GM23338 (cell line): ENCODE measurements around the gene AXIN2. TPM values are rescaled to one million over a fixed set of nuclear protein-coding genes. Genes with fewer than 3 reads are reported as not detected.

Experiments
- ATAC-seq: fragments of 200-7000 bp; cut with Tn5 transposase; 3 replicates; pipeline ENCODE4 v1.9.1; 2020
- DNase-seq: peaks from one replicate; pipeline ENCODE4 v3.0.0-alpha.2; 2015; ENCODE audit warnings: low spot score
- H2AFZ ChIP-seq: fragments of 200-600 bp; sonication (generic); 2 replicates; pipeline ENCODE4 v1.8.0; 2016; ENCODE audit warnings: antibody characterized with exemption, mild to moderate bottlenecking, moderate library complexity
- H3F3A ChIP-seq: fragments of 200-600 bp; sonication (generic); replicated peaks from 2 replicates; pipeline ENCODE4 v1.8.0; 2017; ENCODE audit warnings: antibody characterized with exemption, mixed run types, low read depth
- H3K27ac ChIP-seq: fragments of 200-600 bp; sonication (generic); 2 replicates; pipeline ENCODE4 v1.6.1; 2016; ENCODE audit warnings: low read depth
- H3K27me3 ChIP-seq: fragments of 200-600 bp; sonication (generic); 2 replicates; pipeline ENCODE4 v1.8.0; 2016; ENCODE audit warnings: mild to moderate bottlenecking, mixed run types, moderate library complexity; ENCODE audit not compliant: insufficient read depth
- H3K36me3 ChIP-seq: fragments of 200-600 bp; sonication (generic); 2 replicates; pipeline ENCODE4 v1.8.0; 2016; ENCODE audit warnings: mild to moderate bottlenecking; ENCODE audit not compliant: insufficient read depth
- H3K4me1 ChIP-seq: fragments of 200-600 bp; sonication (generic); 2 replicates; pipeline ENCODE4 v1.8.0; 2016; ENCODE audit warnings: mild to moderate bottlenecking, moderate library complexity; ENCODE audit not compliant: insufficient read depth
- H3K4me2 ChIP-seq: fragments of 200-600 bp; sonication (generic); 2 replicates; pipeline ENCODE4 v1.7.1; 2017; ENCODE audit warnings: mixed run types
- H3K4me3 ChIP-seq: fragments of 200-600 bp; sonication (generic); 2 replicates; pipeline ENCODE4 v1.6.1; 2016; ENCODE audit warnings: mixed run types
- H3K79me2 ChIP-seq: fragments of 200-600 bp; sonication (generic); replicated peaks from 2 replicates; pipeline ENCODE4 v1.8.0; 2017; ENCODE audit warnings: mild to moderate bottlenecking; ENCODE audit not compliant: insufficient read depth
- H3K9me2 ChIP-seq: fragments of 200-600 bp; sonication (generic); 2 replicates; pipeline ENCODE4 v1.8.0; 2017; ENCODE audit not compliant: insufficient read depth
- H4K20me1 ChIP-seq: fragments of 200-600 bp; sonication (generic); replicated peaks from 2 replicates; pipeline ENCODE4 v1.8.0; 2017; ENCODE audit warnings: mild to moderate bottlenecking; ENCODE audit not compliant: insufficient read depth
- H3K27ac Mint-ChIP-seq: 2 replicates; pipeline ENCODE4 v1.8.0; 2020; ENCODE audit warnings: inconsistent platforms, mild to moderate bottlenecking, moderate library complexity, mixed read lengths
- H3K27me3 Mint-ChIP-seq: 3 replicates; pipeline ENCODE4 v1.8.0; 2022; ENCODE audit warnings: low read depth, mild to moderate bottlenecking, moderate library complexity, mixed read lengths, inconsistent platforms; ENCODE audit not compliant: insufficient read depth, poor library complexity
- H3K36me3 Mint-ChIP-seq: 3 replicates; pipeline ENCODE4 v1.8.0; 2021; ENCODE audit warnings: low read depth, mild to moderate bottlenecking, inconsistent platforms, moderate library complexity, mixed read lengths
- H3K4me1 Mint-ChIP-seq: 3 replicates; pipeline ENCODE4 v1.8.0; 2020; ENCODE audit warnings: mild to moderate bottlenecking, inconsistent platforms, mixed read lengths
- H3K4me3 Mint-ChIP-seq: 3 replicates; pipeline ENCODE4 v1.8.0; 2021; ENCODE audit warnings: moderate library complexity, mild to moderate bottlenecking, inconsistent platforms, mixed read lengths
- H3K9me3 Mint-ChIP-seq: 3 replicates; pipeline ENCODE4 v1.8.0; 2020; ENCODE audit warnings: moderate library complexity, mild to moderate bottlenecking, inconsistent platforms, mixed read lengths
- CREB1 ChIP-seq: fragments of 250-450 bp; sonication (Bioruptor Pico); IDR thresholded peaks from 2 replicates; pipeline ENCODE4 v1.5.0; 2020; ENCODE audit warnings: low read depth, mild to moderate bottlenecking, moderate library complexity
- ETS1 ChIP-seq: IDR thresholded peaks from 2 replicates; pipeline ENCODE4 v1.6.1; 2016; ENCODE audit warnings: antibody characterized with exemption
- EZH2 ChIP-seq: fragments of 200-600 bp; sonication (generic); IDR thresholded peaks from one replicate; pipeline ENCODE4 v1.8.0; 2017; ENCODE audit warnings: antibody characterized with exemption, mild to moderate bottlenecking, low read depth; ENCODE audit not compliant: unreplicated experiment
- EZH2phosphoT487 ChIP-seq: fragments of 200-600 bp; sonication (generic); IDR thresholded peaks from one replicate; pipeline ENCODE4 v1.8.1; 2018; ENCODE audit warnings: antibody characterized with exemption; ENCODE audit not compliant: unreplicated experiment
- JUNB ChIP-seq: IDR thresholded peaks from one replicate; pipeline ENCODE4 v1.6.1; 2016; ENCODE audit warnings: antibody characterized with exemption; ENCODE audit not compliant: unreplicated experiment
- NANOG ChIP-seq: IDR thresholded peaks from 2 replicates; pipeline ENCODE4 v1.6.1; 2016; ENCODE audit warnings: antibody characterized with exemption, borderline replicate concordance
- POLR2AphosphoS5 ChIP-seq: IDR thresholded peaks from 2 replicates; pipeline ENCODE4 v1.6.1; 2016; ENCODE audit warnings: antibody characterized with exemption, low read depth
- REST ChIP-seq: IDR thresholded peaks from one replicate; pipeline ENCODE4 v1.6.1; 2018; ENCODE audit warnings: antibody characterized with exemption; ENCODE audit not compliant: unreplicated experiment
- STAT1 ChIP-seq: IDR thresholded peaks from one replicate; pipeline ENCODE4 v1.6.1; 2016; ENCODE audit warnings: antibody characterized with exemption; ENCODE audit not compliant: unreplicated experiment
- ZNF114 ChIP-seq: fragments of 250-450 bp; sonication (Bioruptor Pico); IDR thresholded peaks from 2 replicates; pipeline ENCODE4 v1.5.0; 2020; ENCODE audit warnings: mild to moderate bottlenecking, moderate library complexity
- ZNF331 ChIP-seq: fragments of 250-450 bp; sonication (Bioruptor Pico); IDR thresholded peaks from 2 replicates; pipeline ENCODE4 v1.5.0; 2020; ENCODE audit warnings: low read depth, mild to moderate bottlenecking, moderate library complexity
- polyA plus RNA-seq: library from polyadenylated mRNA; unstranded; fragments of >200 nt; fragmentation: Nextera tagmentation; extraction: Ambion mirVana; gene quantifications from 2 replicates; pipeline ENCODE4 v1.2.1, GENCODE V29; 2016
- total RNA-seq: library from RNA; depleted of rRNA; stranded (reverse); fragments of >200 nt; shearing (Covaris generic); gene quantifications from 2 replicates; pipeline ENCODE4 v1.2.3, GENCODE V29; 2014
- TF ChIP-seq, protein P1 (sequence below), 2 experiments: fragments of 200-600 bp in 1 of 2; sonication (generic) in 1 of 2; conservative IDR thresholded peaks; 2 replicates each; pipeline versions ENCODE4 v1.5.1 to v1.6.1; 2016 to 2017; ENCODE audit warnings: antibody characterized with exemption in 2 of 2, low read depth in 2 of 2, mild to moderate bottlenecking in 2 of 2, moderate library complexity in 1 of 2
- TF ChIP-seq, protein P2 (sequence below): fragments of 250-450 bp; sonication (Bioruptor Pico); IDR thresholded peaks from 2 replicates; pipeline ENCODE4 v1.5.0; 2020; ENCODE audit warnings: mild to moderate bottlenecking, moderate library complexity

The AXIN2 gene
- total and polyA plus RNA-seq, 2 experiments from 2014 or later: 8.0 to 32.7 TPM

DNA sequence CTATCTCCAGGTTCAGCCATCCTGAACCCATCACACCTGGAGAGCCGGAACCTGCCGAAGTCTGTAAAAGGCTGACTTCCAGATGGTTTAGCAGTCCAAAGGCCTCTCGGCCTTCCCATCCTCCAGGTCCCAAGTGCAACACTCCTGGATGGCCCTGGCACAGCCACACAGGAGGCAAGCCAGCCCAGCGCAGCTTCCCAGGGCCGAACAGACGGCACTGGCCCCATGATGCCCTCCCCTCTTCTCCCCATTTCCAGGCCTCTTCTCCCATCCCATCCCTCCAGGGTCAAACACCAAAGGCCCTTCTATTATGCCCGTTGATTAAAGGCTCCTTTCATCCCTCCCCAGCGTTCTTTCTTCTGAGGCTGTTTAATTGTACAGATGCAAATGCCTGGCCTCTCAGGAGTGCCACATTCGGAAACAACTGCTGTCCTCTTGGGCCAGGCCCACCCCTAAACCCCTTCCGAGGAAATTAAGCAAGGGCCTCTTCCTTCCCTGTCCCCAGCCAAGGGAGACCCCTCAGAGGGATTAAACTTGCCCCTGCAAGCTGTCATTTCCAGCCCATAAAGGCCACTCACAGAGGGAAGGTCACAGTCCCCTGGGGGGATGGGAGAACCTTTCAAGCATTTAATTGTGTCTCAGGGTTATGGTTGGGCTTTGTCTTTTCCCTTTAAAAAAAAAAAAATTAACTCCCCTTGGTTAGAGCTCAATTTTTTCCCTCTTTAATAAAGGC, 30.8 kb downstream of the AXIN2 start:
- Histone ChIP-seq H3K27me3 (no peaks in the 10 kb centered on the region), H3K9me2 (no peaks in the 10 kb centered on the region), H3K36me3 (peaks cover 32% of the 10 kb centered on the region), H3K4me3 (no peak overlapping the region), H3K79me2 (no peaks in the 10 kb centered on the region; the same call in 1 of the 2 replicates), H2AFZ (no peak overlapping the region), H3K4me2 (peak overlapping the region; percentile 49; the same call in 1 of the 2 replicates), H3F3A (no peaks in the 10 kb centered on the region), H4K20me1 (0 out of 2 replicates have a peak, but pooled peaks cover 5% of the 10 kb centered on the region), H3K27ac (peak overlapping the region; percentile 74; the same call in 1 of the 2 replicates), H3K4me1 (peaks cover 21% of the 10 kb centered on the region)
- ATAC-seq (peak; percentile 4; the same call in 1 of the 3 replicates), DNase-seq (no peak)
- Mint-ChIP-seq H3K27ac (peak overlapping the region; percentile 73), H3K4me3 (no peak overlapping the region), H3K9me3 (no peaks in the 10 kb centered on the region), H3K27me3 (peaks cover 17% of the 10 kb centered on the region), H3K36me3 (peaks cover 79% of the 10 kb centered on the region), H3K4me1 (peaks cover 31% of the 10 kb centered on the region)
- TF ChIP-seq ETS1: no peak
- no peak for TF ChIP-seq EZH2
- no peak for TF ChIP-seq NANOG
- no peak for TF ChIP-seq REST
- no peak for TF ChIP-seq EZH2phosphoT487
- TF ChIP-seq, protein P1, sequence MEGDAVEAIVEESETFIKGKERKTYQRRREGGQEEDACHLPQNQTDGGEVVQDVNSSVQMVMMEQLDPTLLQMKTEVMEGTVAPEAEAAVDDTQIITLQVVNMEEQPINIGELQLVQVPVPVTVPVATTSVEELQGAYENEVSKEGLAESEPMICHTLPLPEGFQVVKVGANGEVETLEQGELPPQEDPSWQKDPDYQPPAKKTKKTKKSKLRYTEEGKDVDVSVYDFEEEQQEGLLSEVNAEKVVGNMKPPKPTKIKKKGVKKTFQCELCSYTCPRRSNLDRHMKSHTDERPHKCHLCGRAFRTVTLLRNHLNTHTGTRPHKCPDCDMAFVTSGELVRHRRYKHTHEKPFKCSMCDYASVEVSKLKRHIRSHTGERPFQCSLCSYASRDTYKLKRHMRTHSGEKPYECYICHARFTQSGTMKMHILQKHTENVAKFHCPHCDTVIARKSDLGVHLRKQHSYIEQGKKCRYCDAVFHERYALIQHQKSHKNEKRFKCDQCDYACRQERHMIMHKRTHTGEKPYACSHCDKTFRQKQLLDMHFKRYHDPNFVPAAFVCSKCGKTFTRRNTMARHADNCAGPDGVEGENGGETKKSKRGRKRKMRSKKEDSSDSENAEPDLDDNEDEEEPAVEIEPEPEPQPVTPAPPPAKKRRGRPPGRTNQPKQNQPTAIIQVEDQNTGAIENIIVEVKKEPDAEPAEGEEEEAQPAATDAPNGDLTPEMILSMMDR (conservative IDR thresholded peaks at IDR 0.05; ENCODE audit: low read depth in 2 of 2): no peak
- TF ChIP-seq, protein P2, sequence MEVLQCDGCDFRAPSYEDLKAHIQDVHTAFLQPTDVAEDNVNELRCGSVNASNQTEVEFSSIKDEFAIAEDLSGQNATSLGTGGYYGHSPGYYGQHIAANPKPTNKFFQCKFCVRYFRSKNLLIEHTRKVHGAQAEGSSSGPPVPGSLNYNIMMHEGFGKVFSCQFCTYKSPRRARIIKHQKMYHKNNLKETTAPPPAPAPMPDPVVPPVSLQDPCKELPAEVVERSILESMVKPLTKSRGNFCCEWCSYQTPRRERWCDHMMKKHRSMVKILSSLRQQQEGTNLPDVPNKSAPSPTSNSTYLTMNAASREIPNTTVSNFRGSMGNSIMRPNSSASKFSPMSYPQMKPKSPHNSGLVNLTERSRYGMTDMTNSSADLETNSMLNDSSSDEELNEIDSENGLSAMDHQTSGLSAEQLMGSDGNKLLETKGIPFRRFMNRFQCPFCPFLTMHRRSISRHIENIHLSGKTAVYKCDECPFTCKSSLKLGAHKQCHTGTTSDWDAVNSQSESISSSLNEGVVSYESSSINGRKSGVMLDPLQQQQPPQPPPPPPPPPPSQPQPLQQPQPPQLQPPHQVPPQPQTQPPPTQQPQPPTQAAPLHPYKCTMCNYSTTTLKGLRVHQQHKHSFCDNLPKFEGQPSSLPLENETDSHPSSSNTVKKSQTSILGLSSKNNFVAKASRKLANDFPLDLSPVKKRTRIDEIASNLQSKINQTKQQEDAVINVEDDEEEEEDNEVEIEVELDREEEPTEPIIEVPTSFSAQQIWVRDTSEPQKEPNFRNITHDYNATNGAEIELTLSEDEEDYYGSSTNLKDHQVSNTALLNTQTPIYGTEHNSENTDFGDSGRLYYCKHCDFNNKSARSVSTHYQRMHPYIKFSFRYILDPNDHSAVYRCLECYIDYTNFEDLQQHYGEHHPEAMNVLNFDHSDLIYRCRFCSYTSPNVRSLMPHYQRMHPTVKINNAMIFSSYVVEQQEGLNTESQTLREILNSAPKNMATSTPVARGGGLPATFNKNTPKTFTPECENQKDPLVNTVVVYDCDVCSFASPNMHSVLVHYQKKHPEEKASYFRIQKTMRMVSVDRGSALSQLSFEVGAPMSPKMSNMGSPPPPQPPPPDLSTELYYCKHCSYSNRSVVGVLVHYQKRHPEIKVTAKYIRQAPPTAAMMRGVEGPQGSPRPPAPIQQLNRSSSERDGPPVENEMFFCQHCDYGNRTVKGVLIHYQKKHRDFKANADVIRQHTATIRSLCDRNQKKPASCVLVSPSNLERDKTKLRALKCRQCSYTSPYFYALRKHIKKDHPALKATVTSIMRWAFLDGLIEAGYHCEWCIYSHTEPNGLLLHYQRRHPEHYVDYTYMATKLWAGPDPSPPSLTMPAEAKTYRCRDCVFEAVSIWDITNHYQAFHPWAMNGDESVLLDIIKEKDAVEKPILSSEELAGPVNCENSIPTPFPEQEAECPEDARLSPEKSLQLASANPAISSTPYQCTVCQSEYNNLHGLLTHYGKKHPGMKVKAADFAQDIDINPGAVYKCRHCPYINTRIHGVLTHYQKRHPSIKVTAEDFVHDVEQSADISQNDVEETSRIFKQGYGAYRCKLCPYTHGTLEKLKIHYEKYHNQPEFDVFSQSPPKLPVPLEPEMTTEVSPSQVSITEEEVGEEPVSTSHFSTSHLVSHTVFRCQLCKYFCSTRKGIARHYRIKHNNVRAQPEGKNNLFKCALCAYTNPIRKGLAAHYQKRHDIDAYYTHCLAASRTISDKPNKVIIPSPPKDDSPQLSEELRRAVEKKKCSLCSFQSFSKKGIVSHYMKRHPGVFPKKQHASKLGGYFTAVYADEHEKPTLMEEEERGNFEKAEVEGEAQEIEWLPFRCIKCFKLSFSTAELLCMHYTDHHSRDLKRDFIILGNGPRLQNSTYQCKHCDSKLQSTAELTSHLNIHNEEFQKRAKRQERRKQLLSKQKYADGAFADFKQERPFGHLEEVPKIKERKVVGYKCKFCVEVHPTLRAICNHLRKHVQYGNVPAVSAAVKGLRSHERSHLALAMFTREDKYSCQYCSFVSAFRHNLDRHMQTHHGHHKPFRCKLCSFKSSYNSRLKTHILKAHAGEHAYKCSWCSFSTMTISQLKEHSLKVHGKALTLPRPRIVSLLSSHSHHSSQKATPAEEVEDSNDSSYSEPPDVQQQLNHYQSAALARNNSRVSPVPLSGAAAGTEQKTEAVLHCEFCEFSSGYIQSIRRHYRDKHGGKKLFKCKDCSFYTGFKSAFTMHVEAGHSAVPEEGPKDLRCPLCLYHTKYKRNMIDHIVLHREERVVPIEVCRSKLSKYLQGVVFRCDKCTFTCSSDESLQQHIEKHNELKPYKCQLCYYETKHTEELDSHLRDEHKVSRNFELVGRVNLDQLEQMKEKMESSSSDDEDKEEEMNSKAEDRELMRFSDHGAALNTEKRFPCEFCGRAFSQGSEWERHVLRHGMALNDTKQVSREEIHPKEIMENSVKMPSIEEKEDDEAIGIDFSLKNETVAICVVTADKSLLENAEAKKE (CRISPR knock-in tag): no peak
- no peak for TF ChIP-seq POLR2AphosphoS5
- no peak for TF ChIP-seq CREB1 (CRISPR knock-in tag)
- TF ChIP-seq ZNF114: no peak
- TF ChIP-seq ZNF331 (CRISPR knock-in tag): no peak
- TF ChIP-seq STAT1: no peak
- TF ChIP-seq JUNB: no peak
